Heart left ventricle (tissue), 16 donors: ENCODE measurements around the gene ZNF785. TPM values are rescaled to one million over a fixed set of nuclear protein-coding genes. Genes with fewer than 3 reads are reported as not detected.
"Not testable (repeated sequence)": the region's sequence is repeated elsewhere in the genome, so short reads cannot be mapped to it uniquely, and the experiment has no call there.

Source experiments
- ATAC-seq, 4 donors: fragments of 200-7000 bp; cut with Tn5 transposase; one replicate each; pipeline ENCODE4 v1.9.1; 2020 to 2022; ENCODE audit warnings: moderate library complexity in 4 of 4, mild to moderate bottlenecking in 3 of 4, moderate number of reproducible peaks in 1 of 4
- DNase-seq, 5 donors: peaks; one replicate each; pipeline ENCODE4 v3.0.0-alpha.2; 2020
- H3K27ac ChIP-seq, 12 donors: fragments of 200-600 bp; sonication (generic) in 4 of 12; one replicate each; pipeline versions ENCODE4 v1.5.0 to v1.8.0; 2016 to 2022; ENCODE audit warnings: mild to moderate bottlenecking in 2 of 12
- H3K27me3 ChIP-seq, 9 donors: fragments of 200-600 bp; sonication (generic) in 2 of 9; one replicate each; pipeline versions ENCODE4 v1.5.1 to v1.8.0; 2016 to 2022; ENCODE audit warnings: mild to moderate bottlenecking in 3 of 9
- H3K36me3 ChIP-seq, 9 donors: fragments of 200-600 bp; sonication (generic) in 2 of 9; one replicate each; pipeline versions ENCODE4 v1.5.0 to v1.8.0; 2018 to 2022; ENCODE audit warnings: mild to moderate bottlenecking in 2 of 9
- H3K4me1 ChIP-seq, 12 donors: fragments of 200-600 bp; sonication (generic) in 4 of 12; one replicate each; pipeline versions ENCODE4 v1.5.0 to v1.8.0; 2016 to 2022; ENCODE audit warnings: mild to moderate bottlenecking in 3 of 12
- H3K4me3 ChIP-seq, 12 donors: fragments of 200-600 bp; sonication (generic) in 4 of 12; one replicate each; pipeline versions ENCODE4 v1.5.0 to v1.8.0; 2017 to 2022; ENCODE audit warnings: mild to moderate bottlenecking in 9 of 12, moderate library complexity in 4 of 12
- H3K9me3 ChIP-seq, 12 donors: fragments of 200-600 bp; sonication (generic) in 4 of 12; one replicate each; pipeline versions ENCODE4 v1.5.0 to v1.8.0; 2016 to 2022; ENCODE audit warnings: mild to moderate bottlenecking in 1 of 12
- POLR2A ChIP-seq, 2 donors: fragments of 450-650 bp; IDR thresholded peaks; one replicate each; pipeline ENCODE4 v1.6.1; 2017; ENCODE audit warnings: antibody characterized with exemption in 2 of 2, mild to moderate bottlenecking in 2 of 2, moderate library complexity in 2 of 2
- WGBS, 4 donors: extraction: QIAGEN DNeasy Blood & Tissue Kit in 2 of 4; methylation state at CpG; one replicate each; pipeline versions ENCODE4 v1.1.5 to v1.1.7; 2013 to 2018; 5-methylcytosine and 5-hydroxymethylcytosine counted together
- intact Hi-C, 10 donors: fragments of 100-400 bp; cut with DNase I; formaldehyde crosslinking; loops; one replicate each; pipeline versions ENCODE4 v1.11.1 to v1.14.2; 2022
- polyA plus RNA-seq, 2 donors: library from polyadenylated mRNA; stranded (reverse); fragments of 200-250 nt; gene quantifications; one replicate each; pipeline ENCODE4 v1.2.3, GENCODE V29; 2013
- total RNA-seq, 9 donors: library from RNA; depleted of rRNA in 2 of 9; stranded (reverse); fragments of >200 nt in 2 of 9; fragmentation: NEBNext Ultra II Directional in 3 of 9; extraction: Animal tissue kit (Norgen Biotek cat#: 25700) in 3 of 9; gene quantifications; one replicate each; pipeline versions ENCODE4 v1.1.0 to v1.2.4, GENCODE V29; 2016 to 2023
- TF ChIP-seq, protein P1 (sequence below), 12 donors: fragments of 200-600 bp; sonication (generic) in 4 of 12; IDR thresholded peaks; one replicate each; pipeline versions ENCODE4 v1.5.0 to v1.8.0; 2018 to 2022; ENCODE audit warnings: antibody characterized with exemption in 12 of 12, mild to moderate bottlenecking in 5 of 12
- donor health status: ischemic (EF 13 %, LVEDD 7.1; RV severe dilation, severe dysfunction).
- donor health status: healthy with polysubstance abuse.
- donor health status: DM: no; HTN: yes; CAD: no.
- donor health status: DM: no; HTN: no; CAD: no.
- donor health status: ischemic (EF 25% LVEDD 6.9; RV normal size, moderate dysfunction).
- donor health status: ischemic (EF 25% LVEDD 5.7; RV mildly dilated, moderate dysfunction).
- donor health status: healthy.
- donor health status: DM: yes; HTN: yes; CAD: no.
- donor health status: ischemic (EF 35%, LVEDD 5.7; RV mildly dilated, moderate dysfunction).
- donor health status: nonischemic (EF 11% LVEDD 7.7; RV severe dilation, severe dysfunction).
- donor health status: DM: yes; HTN: yes; CAD: no.
- donor health status: PGD.
- donor health status: ischemic (EF 29% LVEDD 5.4; RV normal size, mild dysfunction).
- donor health status: nonischemic (EF 23%, LVEDD 6.1; RV moderate dilation, normal function).

ZNF785 gene
- total and polyA plus RNA-seq, 11 donors = 2.9 to 10.9 (median 4.5) TPM

DNA sequence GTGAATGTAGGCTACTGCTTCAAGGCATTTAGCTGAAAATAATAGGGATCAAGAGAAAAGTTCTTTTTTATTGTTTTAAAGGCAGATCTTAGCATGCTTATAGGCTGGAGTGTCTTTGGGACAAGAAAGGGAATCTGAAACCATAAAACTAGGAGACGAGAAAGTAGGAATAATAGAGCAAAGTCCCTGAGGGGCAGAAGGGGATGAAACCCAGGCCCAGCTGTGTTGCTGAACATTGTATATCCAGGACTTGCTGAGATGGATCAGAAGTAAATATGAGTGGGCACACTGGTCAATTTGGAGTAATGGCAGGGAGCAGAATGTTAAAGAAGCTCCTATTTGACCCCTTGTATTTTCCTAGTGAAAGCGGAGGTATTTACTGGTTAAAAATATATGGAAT, 15.4 kb upstream of the ZNF785 start:
- H3K27me3 ChIP-seq = no peaks in the 10 kb centered on the region
- intact Hi-C loops = loop anchor here in 2 of 10 donors (5.0 to 10.0 kb wide), 2 partner anchors 144 to 156 kb away; partner anchors contain the start of gene SEPHS2 (in 1 of the 2)
- no peaks in the 10 kb centered on the region for H3K9me3 ChIP-seq
- WGBS, 4 donors = 93 to 97% (median 94%) methylated on average over 2 of the region's 2 CpGs
- ATAC-seq = no peak
- DNase-seq = no peak
- TF ChIP-seq, protein P1, sequence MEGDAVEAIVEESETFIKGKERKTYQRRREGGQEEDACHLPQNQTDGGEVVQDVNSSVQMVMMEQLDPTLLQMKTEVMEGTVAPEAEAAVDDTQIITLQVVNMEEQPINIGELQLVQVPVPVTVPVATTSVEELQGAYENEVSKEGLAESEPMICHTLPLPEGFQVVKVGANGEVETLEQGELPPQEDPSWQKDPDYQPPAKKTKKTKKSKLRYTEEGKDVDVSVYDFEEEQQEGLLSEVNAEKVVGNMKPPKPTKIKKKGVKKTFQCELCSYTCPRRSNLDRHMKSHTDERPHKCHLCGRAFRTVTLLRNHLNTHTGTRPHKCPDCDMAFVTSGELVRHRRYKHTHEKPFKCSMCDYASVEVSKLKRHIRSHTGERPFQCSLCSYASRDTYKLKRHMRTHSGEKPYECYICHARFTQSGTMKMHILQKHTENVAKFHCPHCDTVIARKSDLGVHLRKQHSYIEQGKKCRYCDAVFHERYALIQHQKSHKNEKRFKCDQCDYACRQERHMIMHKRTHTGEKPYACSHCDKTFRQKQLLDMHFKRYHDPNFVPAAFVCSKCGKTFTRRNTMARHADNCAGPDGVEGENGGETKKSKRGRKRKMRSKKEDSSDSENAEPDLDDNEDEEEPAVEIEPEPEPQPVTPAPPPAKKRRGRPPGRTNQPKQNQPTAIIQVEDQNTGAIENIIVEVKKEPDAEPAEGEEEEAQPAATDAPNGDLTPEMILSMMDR (IDR thresholded peaks at IDR 0.05) = no peak
- no peak for TF ChIP-seq POLR2A (IDR thresholded peaks at IDR 0.05)
- H3K4me3 ChIP-seq = no peak overlapping the region
- peaks cover 0 to 43% (median 8%) of the 10 kb centered on the region in 12 donors for H3K4me1 ChIP-seq
- H3K36me3 ChIP-seq = peaks cover 0 to 42% (median 29%) of the 10 kb centered on the region in 9 donors
- H3K27ac ChIP-seq = no peak overlapping the region

DNA sequence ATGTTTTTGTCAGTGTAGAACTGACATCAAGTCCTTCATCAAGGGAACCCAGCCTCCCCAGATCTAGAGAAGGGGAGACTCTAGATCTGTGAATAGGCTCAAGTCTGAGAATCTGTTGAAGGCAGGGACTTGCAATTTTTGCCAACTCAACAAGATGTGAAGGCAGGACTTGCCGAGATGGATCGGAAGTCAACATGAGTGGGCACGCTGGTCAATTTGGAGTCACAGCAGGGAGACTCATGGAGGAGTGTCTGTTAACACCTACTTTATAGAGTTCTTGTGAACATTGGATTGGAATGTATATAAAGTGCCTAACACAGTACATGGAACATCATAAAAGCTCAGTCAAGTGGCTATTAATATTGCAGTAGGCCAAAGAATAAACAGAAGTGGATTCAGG, 14.7 kb upstream of the ZNF785 start:
- intact Hi-C loops = loop anchor here in 2 of 10 donors (5.0 to 10.0 kb wide), 2 partner anchors 143 to 155 kb away; partner anchors contain the start of gene SEPHS2 (in 1 of the 2)
- DNase-seq (no peak), ATAC-seq (no peak)
- TF ChIP-seq, protein P1 (IDR thresholded peaks at IDR 0.05) = no peak
- no peak for TF ChIP-seq POLR2A (IDR thresholded peaks at IDR 0.05)
- H3K4me3 ChIP-seq = no peak overlapping the region
- no peak overlapping the region for H3K27ac ChIP-seq
- H3K9me3 ChIP-seq = no peaks in the 10 kb centered on the region
- H3K27me3 ChIP-seq = no peaks in the 10 kb centered on the region
- peaks cover 0 to 36% (median 8%) of the 10 kb centered on the region in 12 donors for H3K4me1 ChIP-seq
- WGBS, 4 donors = 83 to 95% (median 89%) methylated on average over 3 of the region's 3 CpGs
- H3K36me3 ChIP-seq = peaks cover 0 to 35% (median 26%) of the 10 kb centered on the region in 9 donors

DNA sequence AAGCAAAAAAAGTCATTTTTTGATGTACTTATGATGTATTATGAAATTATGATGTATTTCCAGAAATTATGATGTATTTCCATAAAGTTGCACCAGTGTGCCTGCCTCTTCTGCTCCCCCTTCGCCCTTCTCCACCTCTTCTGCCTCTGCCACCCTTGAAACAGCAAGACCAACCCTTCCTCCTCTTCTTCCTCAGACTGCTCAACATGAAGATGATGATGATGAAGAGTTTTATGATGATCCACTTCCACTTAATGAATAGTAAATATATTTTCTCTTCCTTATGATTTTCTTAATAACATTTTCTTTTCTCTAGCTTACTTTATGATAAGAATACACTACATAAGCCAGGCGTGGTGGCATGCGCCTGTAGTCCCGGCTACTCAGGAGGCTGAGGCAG, 7.4 kb upstream of the ZNF785 start:
- Histone ChIP-seq H3K27ac (no peak overlapping the region), H3K9me3 (peaks cover 0 to 4% (median 0%) of the 10 kb centered on the region in 12 donors), H3K36me3 (peaks cover 0 to under 1% (median 0%) of the 10 kb centered on the region in 9 donors), H3K27me3 (no peaks in the 10 kb centered on the region), H3K4me3 (no peak overlapping the region), H3K4me1 (no peaks in the 10 kb centered on the region)
- 95 to 98% (median 96%) methylated on average over 4 of the region's 4 CpGs for WGBS, 4 donors
- no peak for TF ChIP-seq POLR2A (IDR thresholded peaks at IDR 0.05)
- TF ChIP-seq, protein P1 (IDR thresholded peaks at IDR 0.05) = no peak
- ATAC-seq (no peak), DNase-seq (no peak)
- intact Hi-C loops = no loop called here

DNA sequence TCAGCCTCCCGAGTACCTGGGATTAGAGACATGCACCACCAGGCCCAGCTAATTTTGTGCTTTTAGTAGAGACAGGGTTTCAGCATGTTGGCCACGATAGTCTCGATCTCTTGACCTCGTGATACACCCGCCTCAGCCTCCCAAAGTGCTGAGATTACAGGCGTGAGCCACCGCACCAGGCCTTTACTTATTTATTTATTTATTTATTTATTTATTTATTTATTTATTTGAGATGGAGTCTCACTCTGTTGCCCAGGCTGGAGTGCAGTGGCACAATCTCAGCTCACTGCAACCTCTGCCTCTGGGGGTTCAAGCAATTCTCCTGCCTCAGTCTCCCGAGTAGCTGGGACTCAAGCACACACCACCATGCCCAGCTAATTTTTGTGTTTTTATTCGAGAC, 5.4 kb upstream of the ZNF785 start:
- H3K9me3 ChIP-seq, H3K27ac ChIP-seq, H3K4me1 ChIP-seq, intact Hi-C loops, ATAC-seq, H3K4me3 ChIP-seq, H3K36me3 ChIP-seq, DNase-seq, H3K27me3 ChIP-seq: not testable (repeated sequence)
- WGBS, 4 donors = 91 to 98% (median 96%) methylated on average over 9 of the region's 9 CpGs

DNA sequence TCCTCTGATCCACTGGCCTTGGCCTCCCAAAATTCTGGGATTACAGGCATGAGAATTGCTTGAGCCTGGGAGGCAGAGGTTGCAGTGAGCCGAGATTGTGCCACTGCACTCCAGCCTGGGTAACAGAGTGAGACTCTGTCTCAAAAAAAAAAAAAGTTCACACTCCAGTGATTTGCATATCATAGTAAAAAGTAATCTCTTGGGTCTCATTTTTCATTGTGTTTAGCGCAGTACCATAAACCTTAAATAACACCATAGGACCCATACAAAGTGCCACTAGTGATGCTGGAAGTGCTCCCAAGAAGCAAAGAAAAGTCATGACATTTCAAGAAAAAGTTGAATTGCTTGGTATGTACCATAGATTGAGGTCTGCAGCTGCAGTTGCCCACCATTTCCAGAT, 4.1 kb upstream of the ZNF785 start:
- not testable (repeated sequence) for H3K36me3 ChIP-seq, DNase-seq, H3K4me3 ChIP-seq, H3K27ac ChIP-seq, H3K9me3 ChIP-seq, H3K27me3 ChIP-seq, ATAC-seq
- intact Hi-C loops = loop anchor here in 5 of 10 donors (5.0 to 10.0 kb wide), 7 partner anchors 38 to 68 kb away; partner anchors contain the start of genes FBRS (in 2 of the 5), PRR14 (in 1 of the 5) and ZNF768 (in 1 of the 5)
- peaks cover 0 to 16% (median 7%) of the 10 kb centered on the region in 12 donors for H3K4me1 ChIP-seq
- 94 to 100% (median 96%) methylated on average over 2 of the region's 2 CpGs for WGBS, 4 donors
